Type B pancreatic cell (in vitro differentiated cells): ENCODE measurements around the gene TAF8. TPM values are rescaled to one million over a fixed set of nuclear protein-coding genes. Genes with fewer than 3 reads are reported as not detected.

Experiments
- DNase-seq: peaks from one replicate; pipeline ENCODE4 v3.0.0; 2021; ENCODE audit warnings: mixed read lengths; ENCODE audit not compliant: unreplicated experiment; ENCODE audit errors: extremely low spot score
- H3K27ac Mint-ChIP-seq: 2 replicates; pipeline ENCODE4 v1.8.0; 2021; ENCODE audit warnings: mild to moderate bottlenecking, mixed read lengths
- H3K27me3 Mint-ChIP-seq: 2 replicates; pipeline ENCODE4 v1.8.0; 2021; ENCODE audit warnings: mixed read lengths
- H3K36me3 Mint-ChIP-seq: 2 replicates; pipeline ENCODE4 v1.8.0; 2021; ENCODE audit warnings: mixed read lengths
- H3K4me1 Mint-ChIP-seq: one replicate; pipeline ENCODE4 v1.8.0; 2021; ENCODE audit warnings: mixed read lengths; ENCODE audit not compliant: unreplicated experiment
- H3K4me3 Mint-ChIP-seq: 2 replicates; pipeline ENCODE4 v1.8.0; 2021; ENCODE audit warnings: mild to moderate bottlenecking, mixed read lengths
- H3K9me3 Mint-ChIP-seq: 2 replicates; pipeline ENCODE4 v1.8.0; 2021; ENCODE audit warnings: mixed read lengths
- total RNA-seq: library from RNA; stranded (reverse); gene quantifications from 2 replicates; pipeline ENCODE4 v1.2.1, GENCODE V29; 2021; ENCODE audit warnings: low replicate concordance
- TF ChIP-seq, protein P1 (sequence below): fragments of 200-600 bp; sonication (generic); conservative IDR thresholded peaks from 2 replicates; pipeline ENCODE4 v1.5.0; 2021; ENCODE audit warnings: antibody characterized with exemption, mild to moderate bottlenecking

Gene TAF8
- total RNA-seq, 1 donor from 2014 or later, result 36.0 TPM

DNA sequence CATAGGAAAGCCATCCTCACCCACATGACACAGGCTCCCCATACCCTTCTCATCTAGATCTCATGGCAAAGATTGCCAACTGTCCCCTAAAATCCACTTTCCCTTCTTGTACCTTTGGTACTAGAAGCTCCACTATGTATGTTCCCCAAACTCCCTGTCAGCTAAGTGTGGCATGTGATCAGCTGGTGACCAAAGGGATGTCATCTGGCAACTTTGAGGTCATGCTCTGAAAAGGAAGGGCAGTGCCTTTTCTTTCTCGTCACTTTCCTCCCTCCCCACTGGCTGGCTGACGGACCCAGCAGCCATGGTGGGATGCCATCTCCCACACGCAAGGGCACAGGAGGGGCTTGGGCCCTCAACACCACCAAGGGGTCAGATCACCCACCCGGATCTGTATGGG is 23.8 kb upstream of the TAF8 start:
- Mint-ChIP-seq H3K36me3 (peaks cover 3% of the 10 kb centered on the region), H3K27ac (no peak overlapping the region), H3K4me3 (no peak overlapping the region)

DNA sequence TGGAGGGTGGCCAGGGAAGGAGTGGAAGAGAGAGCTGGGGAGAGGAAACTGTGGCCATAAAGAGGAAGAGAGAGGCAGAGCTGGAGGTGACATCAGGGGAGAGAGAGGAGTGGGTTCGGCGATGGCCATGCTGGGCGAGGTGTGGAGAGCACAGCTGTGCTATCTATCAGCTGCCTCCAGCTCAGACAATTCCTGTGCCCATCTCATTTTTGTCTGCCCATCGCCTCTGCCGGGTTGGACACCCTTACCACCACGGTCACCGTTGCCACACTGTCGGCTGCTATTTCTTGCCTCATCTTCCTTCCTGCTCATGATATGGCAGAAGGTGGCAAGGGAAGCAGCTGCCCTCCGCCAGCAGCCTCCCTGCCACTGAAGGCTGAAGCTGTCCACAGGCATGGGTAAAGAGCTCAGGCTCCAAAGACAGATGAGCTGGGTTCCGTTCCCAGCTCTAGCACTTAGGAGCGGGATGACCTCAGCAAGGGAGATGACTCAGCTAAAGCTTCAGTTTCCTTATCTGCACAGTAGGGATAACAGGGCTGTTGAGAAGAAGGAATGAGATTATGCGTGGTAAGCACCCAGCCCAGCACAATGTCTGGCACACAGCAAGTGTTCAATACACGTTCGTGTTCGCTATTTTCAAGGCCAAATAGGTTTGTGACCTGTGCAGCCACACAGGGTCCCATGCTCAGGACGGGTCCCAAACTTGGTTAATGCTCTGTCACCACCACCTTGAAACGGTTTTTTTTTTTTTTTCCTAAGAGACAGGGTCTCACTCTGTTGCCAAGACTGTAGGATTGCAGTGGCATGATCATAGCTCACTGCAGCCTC is 21.9 kb upstream of the TAF8 start:
- no peak overlapping the region for H3K27ac Mint-ChIP-seq
- no peak for DNase-seq
- no peak overlapping the region for H3K4me3 Mint-ChIP-seq
- peaks cover 13% of the 10 kb centered on the region for H3K4me1 Mint-ChIP-seq
- H3K36me3 Mint-ChIP-seq, result peaks cover 7% of the 10 kb centered on the region
- TF ChIP-seq, protein P1, sequence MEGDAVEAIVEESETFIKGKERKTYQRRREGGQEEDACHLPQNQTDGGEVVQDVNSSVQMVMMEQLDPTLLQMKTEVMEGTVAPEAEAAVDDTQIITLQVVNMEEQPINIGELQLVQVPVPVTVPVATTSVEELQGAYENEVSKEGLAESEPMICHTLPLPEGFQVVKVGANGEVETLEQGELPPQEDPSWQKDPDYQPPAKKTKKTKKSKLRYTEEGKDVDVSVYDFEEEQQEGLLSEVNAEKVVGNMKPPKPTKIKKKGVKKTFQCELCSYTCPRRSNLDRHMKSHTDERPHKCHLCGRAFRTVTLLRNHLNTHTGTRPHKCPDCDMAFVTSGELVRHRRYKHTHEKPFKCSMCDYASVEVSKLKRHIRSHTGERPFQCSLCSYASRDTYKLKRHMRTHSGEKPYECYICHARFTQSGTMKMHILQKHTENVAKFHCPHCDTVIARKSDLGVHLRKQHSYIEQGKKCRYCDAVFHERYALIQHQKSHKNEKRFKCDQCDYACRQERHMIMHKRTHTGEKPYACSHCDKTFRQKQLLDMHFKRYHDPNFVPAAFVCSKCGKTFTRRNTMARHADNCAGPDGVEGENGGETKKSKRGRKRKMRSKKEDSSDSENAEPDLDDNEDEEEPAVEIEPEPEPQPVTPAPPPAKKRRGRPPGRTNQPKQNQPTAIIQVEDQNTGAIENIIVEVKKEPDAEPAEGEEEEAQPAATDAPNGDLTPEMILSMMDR, result no peak
- H3K27me3 Mint-ChIP-seq, result no peaks in the 10 kb centered on the region
- no peaks in the 10 kb centered on the region for H3K9me3 Mint-ChIP-seq

More for the DNA sequence above, 23.8 kb upstream of the TAF8 start:
- no peak for DNase-seq
- Mint-ChIP-seq H3K4me1 (peaks cover 9% of the 10 kb centered on the region), H3K9me3 (no peaks in the 10 kb centered on the region), H3K27me3 (no peaks in the 10 kb centered on the region)
- TF ChIP-seq, protein P1, result no peak

DNA sequence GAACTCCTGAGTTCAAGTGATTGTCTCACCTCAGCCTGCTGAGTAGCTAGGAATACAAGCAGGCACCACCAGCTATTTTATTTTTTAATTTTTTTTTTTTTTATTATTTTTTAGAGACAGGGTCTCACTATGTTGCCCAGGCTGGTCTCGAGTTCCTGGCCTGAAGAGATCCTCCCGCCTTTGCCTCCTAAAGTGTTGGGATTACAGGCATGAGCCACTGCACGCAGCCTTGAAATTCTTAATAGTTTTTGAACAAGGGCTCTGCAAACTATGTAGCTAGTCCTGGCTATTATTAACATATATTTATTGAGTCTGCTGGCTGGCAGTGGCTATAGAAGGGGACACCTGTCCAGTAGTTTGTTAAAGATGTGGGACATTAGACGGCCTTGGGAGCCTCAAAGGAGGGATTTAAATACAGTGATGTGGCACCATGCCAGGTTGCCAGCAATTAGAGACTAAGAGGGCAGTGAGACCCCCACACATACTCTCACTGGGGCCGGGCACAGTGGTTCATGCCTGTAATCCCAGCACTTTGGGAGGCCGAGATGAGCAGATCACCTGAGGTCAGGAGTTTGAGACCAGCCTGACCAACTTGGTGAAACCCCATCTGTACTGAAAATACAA is 21.1 kb upstream of the TAF8 start:
- H3K27ac Mint-ChIP-seq, result no peak overlapping the region
- peaks cover 7% of the 10 kb centered on the region for H3K36me3 Mint-ChIP-seq
- DNase-seq, result no peak

DNA sequence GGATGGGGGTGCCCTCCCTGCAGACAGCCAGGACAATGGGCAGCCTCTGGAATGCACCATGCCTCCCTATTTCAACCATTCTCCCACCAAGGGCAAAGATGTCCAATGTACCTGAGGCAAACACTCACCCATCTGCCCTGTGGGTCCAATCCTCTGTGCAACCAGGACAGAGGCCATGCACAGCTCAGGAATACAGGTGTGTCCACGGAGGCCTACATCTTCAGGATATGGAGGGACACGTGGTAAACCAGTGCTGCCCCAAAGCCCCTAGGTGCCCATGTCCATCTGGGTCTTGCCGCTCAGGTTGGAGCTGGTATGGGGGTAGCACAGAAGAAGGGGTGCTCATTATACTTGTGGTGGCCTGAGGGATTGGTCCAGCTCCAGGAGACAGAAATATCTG is 20.4 kb upstream of the TAF8 start:
- H3K4me3 Mint-ChIP-seq, result no peak overlapping the region
- H3K4me1 Mint-ChIP-seq, result peaks cover 13% of the 10 kb centered on the region
- TF ChIP-seq, protein P1, result no peak
- no peak overlapping the region for H3K27ac Mint-ChIP-seq
- peaks cover 7% of the 10 kb centered on the region for H3K36me3 Mint-ChIP-seq
- DNase-seq, result no peak
- no peaks in the 10 kb centered on the region for H3K9me3 Mint-ChIP-seq
- H3K27me3 Mint-ChIP-seq, result no peaks in the 10 kb centered on the region

More for the DNA sequence above, 21.1 kb upstream of the TAF8 start:
- H3K4me1 Mint-ChIP-seq, result peaks cover 13% of the 10 kb centered on the region
- H3K9me3 Mint-ChIP-seq, result no peaks in the 10 kb centered on the region
- no peak overlapping the region for H3K4me3 Mint-ChIP-seq
- H3K27me3 Mint-ChIP-seq, result no peaks in the 10 kb centered on the region
- TF ChIP-seq, protein P1, result no peak

DNA sequence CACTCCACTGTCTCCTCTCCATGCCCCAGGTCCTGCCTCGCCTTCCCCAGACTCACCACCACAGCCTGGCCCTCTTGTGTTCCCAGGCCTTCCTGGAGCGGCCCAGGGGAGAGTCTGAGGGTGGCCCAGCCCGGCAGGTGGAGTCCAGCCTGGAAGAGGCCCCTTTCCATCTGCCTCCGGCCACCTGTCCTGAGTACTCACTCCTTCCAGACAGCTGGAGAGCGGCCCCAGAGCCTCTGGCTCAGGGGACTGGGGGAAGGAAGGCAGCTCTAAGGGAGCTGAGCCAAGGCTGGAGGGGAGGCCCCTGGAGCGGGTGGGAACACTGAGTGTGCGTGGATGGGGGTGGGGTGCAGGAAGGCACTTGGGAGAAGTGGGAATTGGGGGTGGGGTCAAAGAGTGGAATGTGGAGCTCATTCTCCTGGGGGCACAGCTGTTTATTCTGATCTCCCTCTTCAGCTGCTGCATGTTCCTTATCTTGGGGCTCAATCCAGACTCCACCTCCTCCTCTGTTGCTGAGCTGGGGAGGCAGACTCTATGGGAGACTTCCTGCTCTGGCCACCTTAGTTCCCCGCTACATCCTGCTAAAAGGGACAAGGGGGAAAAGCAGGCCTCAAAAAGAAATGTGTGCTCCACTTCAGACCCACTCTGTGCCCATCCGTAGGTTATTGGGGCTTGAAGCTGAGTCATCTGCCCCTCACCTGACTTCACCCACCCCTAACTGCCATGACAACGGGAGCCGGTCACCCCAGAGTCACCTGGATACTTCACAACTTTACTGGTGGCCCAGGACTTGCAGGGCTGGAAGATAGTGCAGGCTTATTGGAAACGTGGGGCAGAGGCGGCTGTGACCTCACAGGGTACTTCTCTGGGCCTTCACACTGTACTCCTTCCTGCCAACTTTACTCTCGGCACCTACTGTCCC is 19.5 kb upstream of the TAF8 start:
- Mint-ChIP-seq H3K27me3 (no peaks in the 10 kb centered on the region), H3K9me3 (no peaks in the 10 kb centered on the region), H3K36me3 (peaks cover 7% of the 10 kb centered on the region), H3K4me1 (peaks cover 13% of the 10 kb centered on the region), H3K4me3 (no peak overlapping the region), H3K27ac (no peak overlapping the region)
- TF ChIP-seq, protein P1, result no peak
- DNase-seq, result no peak
